Smooth muscle cell (in vitro differentiated cells): ENCODE results near the gene CLDN7. TPM values are rescaled to one million over a fixed set of nuclear protein-coding genes. Genes with fewer than 3 reads are reported as not detected.

ENCODE experiments used
- DNase-seq: peaks from one replicate; lab custom pipeline; 2025; ENCODE audit not compliant: unreplicated experiment; lab: John Stamatoyannopoulos, UW
- H2AFZ ChIP-seq: fragments of 200-600 bp; sonication (generic); 2 replicates; pipeline ENCODE4 v1.6.0; 2016; ENCODE audit warnings: antibody characterized with exemption, low read depth, mild to moderate bottlenecking
- H3F3A ChIP-seq: fragments of 200-600 bp; sonication (generic); 2 replicates; pipeline ENCODE4 v1.6.0; 2017; ENCODE audit warnings: antibody characterized with exemption, low read depth
- H3K27ac ChIP-seq: fragments of 200-600 bp; sonication (generic); 2 replicates; pipeline ENCODE4 v1.5.1; 2016; ENCODE audit warnings: low read depth, mild to moderate bottlenecking
- H3K27me3 ChIP-seq: fragments of 200-600 bp; sonication (generic); 2 replicates; pipeline ENCODE4 v1.6.1; 2016; ENCODE audit warnings: low read depth, mild to moderate bottlenecking
- H3K36me3 ChIP-seq: fragments of 200-600 bp; sonication (generic); 2 replicates; pipeline ENCODE4 v1.5.1; 2016; ENCODE audit warnings: low read depth
- H3K4me1 ChIP-seq: fragments of 200-600 bp; sonication (generic); 2 replicates; pipeline ENCODE4 v1.5.1; 2016; ENCODE audit warnings: low read depth
- H3K4me2 ChIP-seq: fragments of 200-600 bp; sonication (generic); 2 replicates; pipeline ENCODE4 v1.6.0; 2016; ENCODE audit warnings: mild to moderate bottlenecking
- H3K4me3 ChIP-seq: fragments of 200-600 bp; sonication (generic); 2 replicates; pipeline ENCODE4 v1.5.1; 2016; ENCODE audit warnings: mild to moderate bottlenecking
- H3K79me2 ChIP-seq: fragments of 200-600 bp; sonication (generic); 2 replicates; pipeline ENCODE4 v1.6.0; 2016; ENCODE audit warnings: low read depth, mild to moderate bottlenecking
- H3K9ac ChIP-seq: fragments of 200-600 bp; sonication (generic); 2 replicates; pipeline ENCODE4 v1.6.0; 2016; ENCODE audit warnings: low read depth
- H3K9me3 ChIP-seq: fragments of 200-600 bp; sonication (generic); replicated peaks from 2 replicates; pipeline ENCODE4 v1.5.1; 2016; ENCODE audit warnings: low read depth
- H4K20me1 ChIP-seq: fragments of 200-600 bp; sonication (generic); 2 replicates; pipeline ENCODE4 v1.6.0; 2016; ENCODE audit warnings: low read depth
- whole genome bisulfite sequencing: methylation state at CpG from one replicate; pipeline ENCODE4 v1.1.7; 2016; ENCODE audit warnings: low lambda C conversion rate; 5-methylcytosine and 5-hydroxymethylcytosine counted together
- polyA plus RNA-seq: library from polyadenylated mRNA; unstranded; fragments of >200 nt; fragmentation: Nextera tagmentation; extraction: Ambion mirVana; gene quantifications from 2 replicates; pipeline ENCODE4 v1.2.1, GENCODE V29; 2016
- total RNA-seq: library from RNA; depleted of rRNA; stranded (reverse); fragments of >200 nt; gene quantifications from 2 replicates; pipeline ENCODE4 v1.2.3, GENCODE V29; 2014
- TF ChIP-seq, protein P1 (sequence below): fragments of 200-600 bp; sonication (generic); IDR thresholded peaks from 2 replicates; pipeline ENCODE4 v1.5.1; 2017; ENCODE audit warnings: borderline replicate concordance, mild to moderate bottlenecking, antibody characterized with exemption; ENCODE audit not compliant: insufficient read depth, poor library complexity, severe bottlenecking

CLDN7 gene
- total and polyA plus RNA-seq, 2 experiments from 2014 or later, result 25.2 to 33.7 TPM

DNA sequence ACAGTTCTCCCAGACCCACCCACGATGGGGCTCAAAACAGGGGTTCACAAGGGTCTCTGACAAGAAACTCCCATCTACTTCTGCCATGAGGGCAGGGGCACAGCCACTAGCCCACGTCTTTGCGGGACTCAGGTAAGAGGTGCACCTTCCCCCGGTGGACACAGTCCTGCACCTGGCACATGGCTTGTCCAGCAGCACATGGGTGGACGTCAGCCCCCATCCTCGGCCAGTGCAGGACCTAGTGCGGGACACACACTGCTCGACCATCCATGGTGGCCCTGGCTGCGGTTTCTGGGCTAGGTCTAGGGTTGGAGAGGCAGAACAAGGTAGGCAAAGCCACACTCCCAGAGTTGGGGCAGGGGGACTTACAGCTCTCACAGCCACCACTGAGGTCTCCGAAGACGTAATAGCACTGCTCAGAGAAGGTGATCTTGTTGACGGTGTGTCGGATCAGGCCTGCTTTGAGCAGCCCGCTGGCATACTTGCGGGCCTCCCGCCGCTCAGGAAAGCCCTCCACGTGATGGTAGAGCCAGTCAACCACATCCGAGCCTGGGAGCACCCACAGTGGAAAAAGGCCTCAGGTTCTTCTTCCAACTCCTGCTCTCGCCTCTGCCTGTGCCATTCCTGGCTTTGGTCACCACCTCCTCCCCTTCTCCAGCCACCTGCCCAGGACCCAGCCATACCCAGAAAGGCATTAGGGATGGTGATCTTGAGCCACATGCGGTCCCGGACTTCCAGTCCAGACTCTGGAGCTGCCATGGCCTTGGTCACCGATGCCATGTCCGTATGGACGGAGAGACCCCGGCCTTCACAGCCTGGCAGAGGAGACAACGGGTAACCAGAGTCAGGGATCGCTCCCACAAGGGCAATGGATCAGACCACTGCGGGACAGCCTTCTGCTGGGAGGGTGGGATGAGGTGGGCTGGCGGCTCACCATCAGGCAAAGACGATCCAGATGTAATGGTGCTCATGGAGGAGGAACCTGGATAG is 35.3 kb downstream of the CLDN7 start:
- Histone ChIP-seq H3K27ac (no peak overlapping the region), H3K4me1 (no peaks in the 10 kb centered on the region), H3K9me3 (no peaks in the 10 kb centered on the region), H3K36me3 (no peaks in the 10 kb centered on the region), H3K4me2 (no peak overlapping the region), H3F3A (no peaks in the 10 kb centered on the region), H3K4me3 (no peak overlapping the region), H3K79me2 (peaks cover 27% of the 10 kb centered on the region), H4K20me1 (peaks cover 82% of the 10 kb centered on the region), H3K9ac (no peak overlapping the region), H3K27me3 (no peaks in the 10 kb centered on the region), H2AFZ (no peak overlapping the region)
- TF ChIP-seq, protein P1, sequence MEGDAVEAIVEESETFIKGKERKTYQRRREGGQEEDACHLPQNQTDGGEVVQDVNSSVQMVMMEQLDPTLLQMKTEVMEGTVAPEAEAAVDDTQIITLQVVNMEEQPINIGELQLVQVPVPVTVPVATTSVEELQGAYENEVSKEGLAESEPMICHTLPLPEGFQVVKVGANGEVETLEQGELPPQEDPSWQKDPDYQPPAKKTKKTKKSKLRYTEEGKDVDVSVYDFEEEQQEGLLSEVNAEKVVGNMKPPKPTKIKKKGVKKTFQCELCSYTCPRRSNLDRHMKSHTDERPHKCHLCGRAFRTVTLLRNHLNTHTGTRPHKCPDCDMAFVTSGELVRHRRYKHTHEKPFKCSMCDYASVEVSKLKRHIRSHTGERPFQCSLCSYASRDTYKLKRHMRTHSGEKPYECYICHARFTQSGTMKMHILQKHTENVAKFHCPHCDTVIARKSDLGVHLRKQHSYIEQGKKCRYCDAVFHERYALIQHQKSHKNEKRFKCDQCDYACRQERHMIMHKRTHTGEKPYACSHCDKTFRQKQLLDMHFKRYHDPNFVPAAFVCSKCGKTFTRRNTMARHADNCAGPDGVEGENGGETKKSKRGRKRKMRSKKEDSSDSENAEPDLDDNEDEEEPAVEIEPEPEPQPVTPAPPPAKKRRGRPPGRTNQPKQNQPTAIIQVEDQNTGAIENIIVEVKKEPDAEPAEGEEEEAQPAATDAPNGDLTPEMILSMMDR, result no peak
- 97% methylated on average over 31 of the region's 31 CpGs for WGBS
- DNase-seq, result no peak

DNA sequence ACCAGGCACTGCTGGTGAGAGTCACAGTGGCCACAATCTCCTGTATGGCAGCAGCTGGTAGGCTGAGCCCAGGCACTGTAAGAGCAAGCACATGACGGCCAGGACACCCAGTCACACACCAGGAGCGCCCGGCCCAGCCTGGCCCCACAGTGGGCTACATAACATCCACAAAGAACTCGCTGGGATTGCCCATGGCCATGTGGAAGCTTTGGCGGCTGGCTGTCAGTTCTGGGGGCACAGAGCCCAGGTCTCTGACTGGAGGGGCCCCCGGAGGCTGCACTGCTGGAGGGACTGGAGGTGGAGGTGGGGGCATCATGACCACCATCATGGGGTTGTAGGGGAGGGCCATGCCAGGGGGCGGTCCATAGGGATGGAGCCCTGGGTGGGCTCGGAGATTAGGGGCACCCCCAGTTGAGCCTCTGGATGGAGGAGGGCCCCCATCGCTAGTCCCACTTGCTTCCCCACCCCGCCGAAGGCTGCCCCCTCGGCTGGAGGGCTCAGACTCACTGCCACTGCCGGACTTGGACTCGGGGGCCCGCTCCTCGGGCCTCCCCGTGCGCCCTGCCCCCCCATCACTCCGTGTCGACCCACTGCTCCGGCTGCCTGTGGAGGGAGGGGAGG is 36.5 kb downstream of the CLDN7 start:
- no peaks in the 10 kb centered on the region for H3K9me3 ChIP-seq
- H3F3A ChIP-seq, result peaks cover 3% of the 10 kb centered on the region
- H3K27me3 ChIP-seq, result no peaks in the 10 kb centered on the region
- no peak overlapping the region for H3K4me3 ChIP-seq
- 94% methylated on average over 17 of the region's 21 CpGs for WGBS
- H3K79me2 ChIP-seq, result peaks cover 20% of the 10 kb centered on the region
- TF ChIP-seq, protein P1, result no peak
- H3K4me1 ChIP-seq, result peaks cover 1% of the 10 kb centered on the region
- H3K27ac ChIP-seq, result no peak overlapping the region
- DNase-seq, result no peak
- peaks cover 81% of the 10 kb centered on the region for H4K20me1 ChIP-seq
- H2AFZ ChIP-seq, result no peak overlapping the region
- no peak overlapping the region for H3K9ac ChIP-seq
- H3K4me2 ChIP-seq, result no peak overlapping the region
- H3K36me3 ChIP-seq, result no peaks in the 10 kb centered on the region

DNA sequence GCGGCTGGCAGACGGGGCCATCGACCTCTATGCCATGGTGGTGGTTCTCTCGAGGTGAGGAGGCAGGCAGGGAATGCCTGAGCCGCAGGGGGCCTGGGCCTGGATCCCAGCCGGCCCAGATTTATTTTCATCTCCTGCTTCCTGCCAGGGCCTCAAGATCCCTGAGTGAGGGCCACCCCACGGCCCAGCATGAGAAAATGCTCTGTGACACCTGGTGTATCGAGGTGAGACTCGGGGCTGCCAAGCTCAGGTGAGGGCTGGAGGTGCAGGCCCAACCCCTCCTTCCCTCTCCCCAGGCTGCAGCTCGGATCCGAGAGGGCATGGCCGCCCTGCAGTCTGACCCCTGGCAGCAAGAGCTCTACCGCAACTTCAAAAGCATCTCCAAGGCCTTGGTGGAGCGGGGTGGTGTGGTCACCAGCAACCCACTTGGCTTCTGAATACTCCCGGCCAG is 37.6 kb downstream of the CLDN7 start:
- Histone ChIP-seq H3K4me2 (no peak overlapping the region), H3K36me3 (no peaks in the 10 kb centered on the region), H3F3A (peaks cover 7% of the 10 kb centered on the region), H3K79me2 (peaks cover 9% of the 10 kb centered on the region), H3K27me3 (no peaks in the 10 kb centered on the region), H2AFZ (no peak overlapping the region), H3K9ac (no peak overlapping the region), H4K20me1 (peaks cover 75% of the 10 kb centered on the region), H3K9me3 (no peaks in the 10 kb centered on the region), H3K4me3 (no peak overlapping the region), H3K4me1 (peaks cover 6% of the 10 kb centered on the region), H3K27ac (no peak overlapping the region)
- TF ChIP-seq, protein P1, result no peak
- no peak for DNase-seq
- WGBS, result 90% methylated on average over 15 of the region's 15 CpGs
